GM18526 (cell line): Measurements from ENCODE around the gene MDFIC.

Source experiments
- POLR2A ChIP-seq: IDR thresholded peaks from 3 replicates; pipeline ENCODE4 v1.6.1; 2011; ENCODE audit not compliant: insufficient read length; ENCODE audit errors: extremely low read depth

Gene MDFIC, protein sequence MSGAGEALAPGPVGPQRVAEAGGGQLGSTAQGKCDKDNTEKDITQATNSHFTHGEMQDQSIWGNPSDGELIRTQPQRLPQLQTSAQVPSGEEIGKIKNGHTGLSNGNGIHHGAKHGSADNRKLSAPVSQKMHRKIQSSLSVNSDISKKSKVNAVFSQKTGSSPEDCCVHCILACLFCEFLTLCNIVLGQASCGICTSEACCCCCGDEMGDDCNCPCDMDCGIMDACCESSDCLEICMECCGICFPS

GRCh38 chr7:114922026-114922651 is at the start of gene MDFIC:
Gene MDFIC (plus strand): TSS chr7:114922094. CDS start chr7:114923034, 940 bp downstream.
- peak; percentile 65 for TF ChIP-seq POLR2A

DNA sequence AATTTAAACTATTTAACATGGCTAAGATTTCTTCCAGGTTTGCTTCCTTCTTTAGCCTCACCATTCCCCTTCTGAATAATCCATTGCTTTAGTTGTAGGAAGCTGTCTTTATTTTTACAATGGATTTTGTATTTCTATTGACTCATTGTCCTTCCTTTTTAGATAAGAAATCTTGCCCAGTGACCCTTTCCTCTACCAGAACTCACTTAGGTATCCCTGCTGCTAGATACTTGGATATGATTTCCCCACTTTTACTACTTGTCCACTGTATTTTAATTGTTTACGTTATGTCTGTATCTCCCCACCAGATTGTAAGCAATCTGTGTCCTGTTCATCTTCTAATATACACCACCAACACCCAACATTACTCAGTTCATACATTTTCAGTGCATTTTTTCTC is 47.7 kb upstream of the MDFIC start:
- TF ChIP-seq POLR2A = no peak

DNA sequence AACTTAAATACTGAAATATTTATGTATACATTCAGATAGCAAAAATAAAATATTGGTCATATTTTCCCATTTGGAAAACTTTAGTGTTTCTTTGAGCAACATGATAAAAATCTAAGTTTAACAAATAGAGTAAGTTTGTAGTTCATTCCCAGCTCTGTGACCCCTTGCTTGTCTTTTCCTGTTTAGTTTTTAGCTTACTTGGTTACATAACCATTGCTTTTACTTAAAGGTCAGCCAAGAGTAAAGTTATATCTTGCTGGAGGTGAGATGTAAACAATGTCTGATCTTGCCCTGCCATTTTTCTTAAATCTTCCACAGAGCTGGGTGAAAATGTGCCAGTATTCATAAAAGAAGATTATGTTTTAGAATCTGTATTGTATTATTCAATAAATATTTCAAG is 46.7 kb upstream of the MDFIC start:
- TF ChIP-seq POLR2A = no peak

GRCh38 chr7:114879554-114879953 is 42.3 kb upstream of the MDFIC start:
- TF ChIP-seq POLR2A = no peak

- no peak for TF ChIP-seq POLR2A
Measured at GRCh38 chr7:114885836-114886235, 36.1 kb upstream of the MDFIC start.

DNA sequence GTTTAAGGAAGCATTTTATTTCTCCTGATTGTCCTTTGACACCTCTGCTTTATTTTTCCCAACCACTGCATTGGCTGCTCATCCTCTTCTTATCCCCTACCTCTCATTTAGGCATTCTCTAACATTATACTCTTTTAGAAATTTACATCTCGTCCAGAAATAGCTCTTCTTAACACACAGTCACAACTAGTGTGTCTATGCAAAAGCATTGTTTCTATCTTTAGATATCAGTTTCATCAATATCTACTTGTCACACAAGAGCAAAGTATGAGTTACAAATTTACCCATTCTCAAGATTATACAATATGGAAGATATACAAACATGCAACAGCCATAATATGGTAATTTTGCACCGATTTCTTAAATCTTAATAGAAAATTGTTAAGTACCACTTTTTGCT is 35.7 kb upstream of the MDFIC start:
- no peak for TF ChIP-seq POLR2A

GRCh38 chr7:114889646-114890285 is 32.1 kb upstream of the MDFIC start:
- no peak for TF ChIP-seq POLR2A

GRCh38 chr7:114890561-114890960 is 31.3 kb upstream of the MDFIC start:
- no peak for TF ChIP-seq POLR2A

DNA sequence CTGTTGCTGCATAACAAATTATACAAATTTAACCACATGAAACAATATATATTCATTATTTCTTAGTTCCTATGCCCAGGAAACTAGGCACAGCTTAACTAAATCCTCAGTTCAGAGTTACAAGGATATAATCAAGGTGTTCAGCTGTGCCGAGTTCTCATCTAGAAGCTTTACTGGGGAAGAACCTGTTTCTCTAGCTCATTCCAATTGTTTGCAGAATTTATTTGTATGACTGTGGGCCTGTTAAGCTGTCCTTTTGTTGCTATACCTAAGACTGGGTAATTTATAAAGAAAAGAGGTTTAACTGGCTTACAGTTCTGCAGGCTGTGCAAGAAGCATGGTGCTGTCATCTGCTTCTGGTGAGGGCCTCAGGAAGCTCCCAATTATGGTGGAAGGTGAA is 21.8 kb upstream of the MDFIC start:
- no peak for TF ChIP-seq POLR2A

DNA sequence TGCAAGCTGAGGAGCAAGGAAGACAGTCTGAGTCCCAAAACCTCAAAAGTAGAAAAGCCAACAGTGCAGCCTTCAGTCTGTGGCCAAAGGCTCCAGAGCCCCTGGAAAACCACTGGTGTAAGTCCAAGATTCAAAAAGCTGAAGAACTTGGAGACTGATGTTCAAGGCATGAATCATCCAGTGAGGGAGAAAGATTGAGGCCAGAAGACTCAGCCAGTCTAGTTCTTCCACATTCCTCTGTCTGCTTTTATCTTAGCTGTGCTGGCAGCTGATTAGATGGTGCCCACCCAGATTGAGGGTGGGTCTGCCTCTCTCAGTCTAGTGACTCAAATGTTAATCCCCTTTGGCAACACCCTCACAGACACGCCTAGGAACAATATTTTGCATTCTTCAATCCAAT is 20.1 kb upstream of the MDFIC start:
- no peak for TF ChIP-seq POLR2A

DNA sequence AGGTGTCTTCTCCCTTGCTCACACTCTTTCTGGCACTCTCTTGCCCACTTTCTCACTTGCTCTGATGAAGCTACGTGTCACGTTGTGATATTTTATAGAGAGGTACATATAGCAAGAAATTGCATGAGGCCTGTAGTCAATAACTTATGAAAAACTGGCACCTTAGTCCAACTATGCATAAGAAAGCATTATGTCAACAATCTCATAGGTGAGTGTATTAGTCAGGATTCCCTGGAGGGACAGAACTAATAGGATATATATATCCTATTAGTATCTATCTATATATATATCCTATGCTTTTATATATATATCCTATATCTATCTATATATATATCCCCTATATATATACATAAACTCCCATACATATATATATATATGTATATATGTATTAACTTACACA is 18.8 kb upstream of the MDFIC start:
- no peak for TF ChIP-seq POLR2A

DNA sequence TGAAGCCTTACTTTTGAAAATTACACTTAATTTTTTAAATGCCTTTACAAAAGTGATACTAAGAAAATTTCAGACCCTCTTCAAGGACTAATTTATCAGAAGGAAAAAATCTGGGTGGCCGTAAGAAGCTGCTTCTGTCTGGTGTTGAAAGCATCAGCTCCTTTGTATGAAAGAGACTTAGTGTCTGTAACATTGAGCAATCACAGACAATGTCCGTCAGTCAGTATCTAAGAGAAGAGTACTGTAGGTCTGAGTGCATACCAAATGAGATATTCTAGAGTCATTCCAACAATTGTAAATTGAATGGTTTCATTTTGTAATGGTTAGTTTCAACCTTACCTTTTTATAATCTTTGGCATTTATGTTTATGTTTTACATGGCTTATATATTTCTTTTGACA is 11.1 kb upstream of the MDFIC start:
- TF ChIP-seq POLR2A = no peak

GRCh38 chr7:114911411-114911810 is 10.5 kb upstream of the MDFIC start:
- no peak for TF ChIP-seq POLR2A

GRCh38 chr7:114916261-114916892 is 5.5 kb upstream of the MDFIC start:
- peak; percentile 40 for TF ChIP-seq POLR2A

DNA sequence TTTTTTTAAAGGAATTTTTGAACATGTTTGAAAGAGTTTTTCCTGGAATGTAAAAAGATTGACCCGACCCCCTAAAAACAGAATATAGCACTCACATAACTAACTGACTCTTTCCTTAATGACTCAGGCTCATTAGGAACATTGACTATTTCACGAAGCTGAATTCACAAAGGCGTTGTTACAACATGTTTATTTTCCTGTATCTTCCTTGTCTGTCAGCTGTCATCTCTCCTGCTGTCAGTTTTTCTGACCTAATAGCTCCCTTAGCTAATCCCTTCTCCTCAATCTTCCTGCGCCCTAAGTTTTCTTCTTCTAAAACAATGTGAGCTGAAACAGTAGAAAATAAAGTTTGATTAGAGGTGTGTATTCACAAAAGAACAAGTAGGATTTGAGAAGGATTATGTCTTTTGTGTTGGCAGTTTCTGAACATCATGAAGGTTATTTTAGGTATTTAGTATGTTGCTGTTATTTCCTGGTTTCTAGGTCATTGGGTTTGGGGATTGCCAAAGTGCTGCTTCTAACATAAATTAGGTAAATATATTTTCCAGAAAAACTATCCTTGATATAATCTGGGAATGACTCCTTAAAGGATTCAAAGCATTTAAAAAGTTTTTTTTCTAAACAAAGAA is 4.6 kb upstream of the MDFIC start:
- no peak for TF ChIP-seq POLR2A

- no peak for TF ChIP-seq POLR2A
Measured at GRCh38 chr7:114919587-114919986, 2.3 kb upstream of the MDFIC start.
